Activated gamma-delta T cell (primary cell): ENCODE data around the gene KATNB1.
A peak's percentile ranks its signal among the peaks of the same experiment; 100 is the strongest.
"Not testable (repeated sequence)": the region's sequence is repeated elsewhere in the genome, so short reads cannot be mapped to it uniquely, and the experiment has no call there.

Experiments
- DNase-seq: peaks from one replicate; lab custom pipeline; 2025; lab: John Stamatoyannopoulos, UW

The KATNB1 gene

GRCh38 chr16:57791195-57791892 is 55.8 kb downstream of the KATNB1 start:
- no peak for DNase-seq

DNA sequence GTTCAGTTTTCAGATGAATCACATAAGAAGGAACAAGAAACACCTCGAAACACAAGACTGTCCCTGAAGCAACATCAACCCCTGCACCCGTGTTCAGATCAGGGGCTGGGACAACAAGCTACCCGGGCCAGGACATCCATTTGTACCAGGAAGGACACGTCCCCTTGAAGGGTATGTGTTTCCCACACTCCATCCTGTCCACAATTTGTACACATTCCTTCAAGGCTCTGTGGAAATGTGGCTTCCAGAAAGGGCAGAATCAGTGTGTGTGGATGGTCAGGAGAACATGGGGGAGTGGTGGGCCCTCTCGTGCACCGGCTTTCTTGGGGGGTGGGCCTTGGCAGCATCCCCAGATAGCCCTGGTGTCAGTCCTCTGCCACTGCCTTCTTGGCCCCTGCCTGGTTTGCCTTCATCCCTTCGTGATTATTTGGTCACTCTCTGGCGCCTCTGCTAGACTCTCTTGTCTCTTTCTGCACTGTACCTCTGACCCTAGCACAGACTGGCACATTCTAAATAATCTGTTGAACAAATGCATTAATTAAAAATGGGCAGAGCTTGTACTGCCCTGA is 56.4 kb downstream of the KATNB1 start:
- no peak for DNase-seq

- no peak for DNase-seq
Observed at GRCh38 chr16:57794849-57795430, 59.4 kb downstream of the KATNB1 start.

- DNase-seq = no peak
Observed at GRCh38 chr16:57795431-57795878, 59.9 kb downstream of the KATNB1 start.

GRCh38 chr16:57796014-57796413 is 60.4 kb downstream of the KATNB1 start:
- not testable (repeated sequence) for DNase-seq

DNA sequence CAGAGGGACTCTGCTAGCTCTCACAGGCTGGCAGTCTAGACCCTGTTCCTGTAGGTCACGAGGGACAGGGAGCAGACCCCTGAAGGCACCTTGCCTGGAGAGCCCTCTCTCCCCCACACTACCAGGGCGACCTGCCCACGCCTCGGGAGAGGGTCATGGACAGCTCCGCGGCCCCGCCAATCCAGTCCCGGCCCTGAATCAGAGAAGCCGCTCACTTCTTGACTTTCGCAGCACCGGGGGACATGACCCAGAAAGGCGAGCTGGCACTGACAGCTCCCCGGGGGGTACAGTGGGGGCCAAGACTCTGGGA is 61.6 kb downstream of the KATNB1 start:
- DNase-seq = no peak

DNA sequence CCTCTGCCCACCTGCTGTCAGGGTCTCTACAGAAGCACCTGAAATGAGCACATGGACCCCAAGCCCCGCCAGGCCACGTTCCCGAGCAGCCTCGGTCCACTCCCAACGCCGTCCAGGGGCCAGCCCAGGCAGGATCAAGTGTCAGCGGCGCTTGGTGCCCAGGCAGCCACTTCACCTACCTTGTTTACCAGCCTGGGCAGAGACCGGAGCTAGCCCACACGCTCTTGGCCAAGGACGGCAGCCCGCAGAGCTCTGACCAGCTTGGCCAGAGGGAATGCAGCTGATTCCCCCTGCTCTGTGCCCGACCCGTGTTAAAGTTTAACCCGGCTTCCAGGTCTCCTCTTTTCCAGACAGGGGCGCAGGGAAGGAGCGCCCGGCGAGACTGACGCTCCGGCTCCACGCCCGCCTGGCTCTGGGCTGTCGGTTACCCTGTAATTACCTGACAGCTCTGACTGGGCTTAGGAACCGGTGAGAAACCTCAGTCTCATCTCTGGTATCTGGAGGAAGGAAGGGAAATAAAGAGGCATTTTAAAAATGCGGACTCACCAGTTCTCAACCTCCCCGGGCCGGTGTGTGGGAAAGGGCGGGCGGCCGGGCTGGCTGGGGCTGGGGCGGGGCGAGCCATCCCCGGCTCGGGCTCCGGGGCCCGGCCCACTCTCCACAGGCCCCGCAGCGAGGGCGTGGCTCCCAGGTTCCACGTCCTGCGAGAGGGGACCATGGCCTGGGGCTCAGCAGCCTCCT is 62.1 kb downstream of the KATNB1 start:
- no peak for DNase-seq

DNA sequence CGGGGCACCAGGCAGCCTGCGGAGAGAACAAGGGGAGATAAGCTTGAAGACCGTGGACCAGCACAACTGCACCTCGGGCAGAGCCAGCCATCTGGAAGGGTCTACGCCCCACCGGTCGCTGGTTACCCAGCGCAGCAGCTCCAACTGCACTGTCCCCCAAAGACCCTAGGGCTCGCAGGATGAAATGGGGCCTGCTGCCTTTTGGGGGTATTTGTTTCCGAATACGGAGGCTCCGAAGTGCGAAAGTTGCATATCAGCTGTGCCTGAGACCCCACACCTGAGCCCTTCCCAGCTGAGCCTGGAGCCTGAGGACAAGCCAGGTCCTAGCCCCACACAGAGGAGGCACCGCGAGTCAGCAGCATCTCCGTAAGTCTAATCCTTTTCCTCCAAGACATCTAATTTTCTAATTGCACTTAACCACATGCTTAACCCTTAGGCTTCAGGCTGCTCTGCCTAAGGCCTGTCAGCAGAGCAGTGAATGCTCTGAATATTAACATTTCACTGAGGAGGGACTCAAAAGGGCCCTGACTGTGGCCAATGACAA is 62.8 kb downstream of the KATNB1 start:
- DNase-seq = no peak

DNA sequence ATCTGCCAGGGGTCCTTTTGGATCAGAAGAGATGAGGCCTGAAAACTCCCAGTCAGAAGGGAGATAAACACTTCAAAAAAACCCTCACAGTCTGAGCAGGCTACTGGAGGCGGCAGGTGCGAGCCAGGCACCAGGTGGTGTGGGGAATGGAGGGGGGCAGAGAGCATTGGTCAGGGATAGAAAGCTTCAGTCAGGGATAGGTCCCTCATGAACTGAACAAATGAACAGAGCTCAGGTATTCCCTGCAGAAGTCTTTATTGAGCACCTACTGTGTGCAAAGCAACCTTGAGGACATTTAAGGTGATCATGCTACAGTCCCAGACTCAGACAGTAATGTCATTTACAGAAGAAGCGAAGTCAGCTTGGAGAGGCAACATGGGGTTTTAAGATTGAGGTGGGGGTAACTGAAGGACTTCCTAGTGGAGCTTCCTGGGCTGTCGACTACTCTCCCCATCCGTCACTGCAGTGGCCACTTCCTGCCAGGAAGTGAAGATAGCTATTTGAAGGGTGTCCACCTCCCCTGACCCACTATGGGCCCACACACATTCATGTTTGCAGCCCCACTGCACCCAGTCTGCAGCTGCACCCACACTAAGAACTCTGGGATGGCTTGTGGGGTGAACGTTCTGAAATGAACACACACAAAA is 63.5 kb downstream of the KATNB1 start:
- no peak for DNase-seq

DNA sequence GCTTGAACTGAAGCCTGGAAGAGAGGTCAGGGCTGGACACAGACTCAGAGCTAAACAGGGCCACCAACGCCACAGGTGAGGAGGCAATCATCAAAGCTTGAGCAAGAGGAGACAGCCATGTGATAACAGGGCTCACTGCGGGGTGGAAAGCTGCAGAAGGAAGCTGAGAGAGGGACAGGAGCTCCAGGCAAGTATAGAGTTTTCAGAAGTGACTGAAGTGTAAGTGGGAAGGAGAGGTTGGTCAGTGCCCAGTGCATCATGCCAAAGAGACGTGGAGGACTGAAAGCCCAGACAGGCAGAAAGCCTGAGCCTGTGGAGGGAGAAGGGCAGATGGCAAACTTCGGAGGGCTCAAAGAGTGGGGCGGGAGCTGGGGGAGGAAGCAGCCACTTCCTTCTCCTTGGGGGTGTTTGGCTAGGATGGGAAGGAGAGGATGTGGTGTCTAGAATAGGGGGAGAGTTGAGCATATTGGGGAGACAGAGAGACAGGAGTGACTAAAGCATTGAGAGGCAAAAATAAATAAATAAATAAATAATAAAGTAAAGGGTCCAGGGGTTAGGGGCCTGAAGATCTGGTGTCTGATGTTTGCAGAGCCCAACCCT is 64.1 kb downstream of the KATNB1 start:
- no peak for DNase-seq

- no peak for DNase-seq
Observed at GRCh38 chr16:57800200-57801097, 64.9 kb downstream of the KATNB1 start.

GRCh38 chr16:57801098-57801808 is 65.7 kb downstream of the KATNB1 start:
- no peak for DNase-seq

DNA sequence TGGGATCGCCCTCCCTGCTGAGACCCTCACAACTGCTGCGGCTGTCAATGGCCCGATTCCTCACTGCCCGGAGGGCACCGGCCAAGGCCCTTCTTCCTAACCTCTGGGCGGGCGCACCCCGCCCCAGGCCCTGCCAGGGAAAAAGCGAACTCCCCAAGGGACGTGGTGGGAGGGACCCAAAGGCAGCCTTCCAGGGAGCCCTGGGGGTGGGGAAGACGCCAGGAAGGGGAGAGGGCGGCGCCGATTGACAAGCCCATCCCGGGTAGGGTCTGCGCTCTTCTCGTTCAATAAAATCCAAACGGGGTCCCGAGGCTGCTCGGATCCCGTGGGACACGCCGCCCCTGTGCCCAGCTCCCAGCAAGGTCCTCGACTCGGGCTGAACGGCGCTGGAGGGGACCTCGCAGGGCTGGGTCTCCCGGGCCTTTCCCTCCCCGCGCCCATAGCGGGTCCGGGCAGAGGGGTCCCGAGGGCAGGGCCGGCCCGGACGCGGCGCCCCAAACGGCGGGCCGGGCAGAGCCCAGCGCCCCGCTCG is 66.3 kb downstream of the KATNB1 start:
- no peak for DNase-seq

DNA sequence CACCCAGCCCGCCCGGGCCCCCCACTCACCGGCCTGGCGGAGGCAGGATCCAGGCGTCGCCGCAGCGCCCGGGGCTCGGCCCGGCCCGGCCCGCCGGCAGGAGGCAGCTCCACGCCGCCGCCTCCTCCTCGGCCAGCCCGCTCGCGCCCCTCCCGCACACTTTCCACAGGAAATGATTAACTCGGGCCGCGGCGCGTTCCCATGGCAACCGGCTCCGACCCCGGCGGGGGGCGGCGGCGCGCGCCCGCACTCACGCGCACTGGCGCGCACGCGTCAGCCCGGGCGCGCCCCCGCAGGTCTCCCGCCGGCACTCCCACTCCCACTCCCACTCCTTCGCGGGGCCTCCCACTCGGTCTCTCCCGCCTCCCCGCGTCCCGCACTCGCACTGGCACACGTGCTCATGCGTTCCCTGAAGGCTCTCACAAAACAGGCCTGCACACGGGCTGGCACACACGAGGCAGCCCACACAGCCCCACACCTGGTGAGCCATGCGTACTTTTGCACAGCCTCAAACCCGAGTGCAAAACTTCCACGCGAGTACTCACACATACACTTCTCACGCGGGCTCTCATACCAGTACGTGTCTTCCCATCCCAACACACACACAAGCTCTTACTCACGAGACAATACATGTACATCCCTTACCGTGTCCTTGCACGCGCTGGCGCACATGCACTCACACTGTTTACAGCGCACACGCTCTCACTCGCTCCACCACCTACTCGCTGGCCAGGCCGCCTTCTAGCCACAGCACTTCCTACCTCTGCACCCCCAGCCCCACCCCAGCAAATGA is 67.0 kb downstream of the KATNB1 start, which contains the start of gene KIFC3:
TSS of gene KIFC3 (minus strand) at position 151 of the 793 bp plus-strand sequence. CDS start 4,248 bp downstream, outside the sequence.
- peak; percentile 73 for DNase-seq

DNA sequence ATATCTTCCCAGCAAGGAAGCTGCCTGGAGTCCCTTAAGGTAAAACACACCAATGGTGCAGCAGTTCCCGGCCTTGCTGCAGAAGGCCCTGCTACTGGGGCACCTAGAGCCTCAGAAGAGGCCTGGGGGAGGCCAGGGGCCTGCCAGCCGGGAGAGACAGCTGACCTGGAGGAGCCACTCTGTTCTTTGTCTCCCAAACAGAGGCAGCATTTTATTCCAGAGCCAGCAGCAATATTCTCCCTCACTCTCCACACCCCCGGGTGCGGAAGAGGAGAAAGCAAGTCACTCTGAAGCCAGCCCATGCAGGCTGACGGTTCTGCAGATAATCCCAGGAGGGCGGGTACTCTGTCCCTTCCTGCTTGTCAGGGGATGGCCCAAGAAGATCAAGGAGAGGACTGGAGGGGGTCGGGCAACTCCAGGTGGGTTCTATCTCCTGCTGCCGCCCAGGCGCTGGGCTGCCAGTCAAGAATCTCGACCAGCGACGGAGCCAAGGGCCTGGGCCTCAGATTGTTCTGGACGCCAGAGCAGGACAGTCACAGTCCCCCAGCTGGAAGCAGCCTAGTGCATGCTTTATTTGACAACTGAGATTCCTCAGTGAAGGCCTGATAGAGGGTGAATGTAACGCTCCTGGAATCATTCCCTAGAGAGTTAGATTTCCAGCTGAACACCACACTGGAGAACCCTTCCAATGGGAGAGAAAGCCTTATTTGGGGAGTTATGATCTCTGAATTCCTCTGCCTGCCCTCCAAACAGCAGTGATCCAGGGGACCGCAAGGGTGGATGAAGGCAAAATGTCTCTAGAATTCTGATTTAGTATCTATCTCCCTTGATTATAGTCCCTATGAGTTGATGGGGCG is 67.8 kb downstream of the KATNB1 start:
- no peak for DNase-seq

- no peak for DNase-seq
Observed at GRCh38 chr16:57804111-57804837, 68.7 kb downstream of the KATNB1 start.

DNA sequence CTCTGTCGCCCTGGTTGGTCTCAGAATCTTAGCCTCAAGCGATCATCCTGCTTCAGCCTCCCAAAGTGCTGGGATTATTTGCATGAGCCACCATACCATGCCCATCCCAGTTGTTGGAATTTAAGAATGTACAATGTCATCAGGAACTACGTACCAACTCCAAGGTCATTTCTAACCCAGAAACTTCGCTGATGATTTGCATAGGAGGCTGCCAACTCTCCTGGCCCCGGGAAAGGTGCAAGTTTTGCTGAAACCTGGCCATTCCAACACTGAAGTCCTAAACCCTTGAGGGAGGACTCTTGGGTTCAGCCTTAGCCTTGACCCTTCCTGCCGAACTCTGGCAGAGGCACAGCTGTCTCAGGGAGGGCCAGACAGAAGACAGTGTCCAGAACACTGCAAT is 69.6 kb downstream of the KATNB1 start:
- DNase-seq = no peak
